GM19397 (cell line): ENCODE results near the gene BMP7.
"Not testable (repeated sequence)": the region's sequence is repeated elsewhere in the genome, so short reads cannot be mapped to it uniquely, and the experiment has no call there.

Experiments used
- ATAC-seq: cut with Tn5 transposase; IDR thresholded peaks from one replicate; pipeline ENCODE4 v1.9.1; 2021; ENCODE audit warnings: mild to moderate bottlenecking, moderate library complexity; ENCODE audit not compliant: unreplicated experiment

The BMP7 gene

DNA sequence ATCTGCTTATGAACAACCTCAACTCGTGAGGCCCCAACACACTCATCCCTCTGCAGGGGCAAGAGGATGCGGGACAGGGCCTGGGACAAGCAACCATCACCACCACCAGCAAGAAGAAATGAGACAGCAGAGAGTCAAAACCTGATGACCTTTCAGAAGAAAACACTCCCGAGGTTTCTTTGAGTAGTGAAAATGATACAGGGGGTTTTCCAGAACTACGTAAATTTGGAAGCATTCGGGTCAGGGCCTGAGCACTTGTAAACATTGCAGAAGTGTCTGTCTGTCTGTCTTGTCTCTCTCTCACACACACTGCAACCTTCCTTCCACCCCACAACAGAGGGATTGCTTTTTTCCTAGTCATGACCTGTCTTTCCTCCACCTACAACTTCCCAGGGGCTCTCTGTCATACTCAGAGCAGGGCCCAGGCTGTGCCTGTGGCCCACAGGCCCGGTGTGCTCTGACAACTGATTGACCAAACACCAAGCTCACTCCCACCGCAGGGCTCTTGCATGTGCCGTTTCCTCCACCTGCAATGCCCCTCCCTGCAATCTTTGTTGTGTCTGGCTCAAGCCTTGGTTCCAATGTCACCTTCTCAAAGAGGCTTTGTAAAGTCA is 90.9 kb downstream of the BMP7 start:
- no peak for ATAC-seq

DNA sequence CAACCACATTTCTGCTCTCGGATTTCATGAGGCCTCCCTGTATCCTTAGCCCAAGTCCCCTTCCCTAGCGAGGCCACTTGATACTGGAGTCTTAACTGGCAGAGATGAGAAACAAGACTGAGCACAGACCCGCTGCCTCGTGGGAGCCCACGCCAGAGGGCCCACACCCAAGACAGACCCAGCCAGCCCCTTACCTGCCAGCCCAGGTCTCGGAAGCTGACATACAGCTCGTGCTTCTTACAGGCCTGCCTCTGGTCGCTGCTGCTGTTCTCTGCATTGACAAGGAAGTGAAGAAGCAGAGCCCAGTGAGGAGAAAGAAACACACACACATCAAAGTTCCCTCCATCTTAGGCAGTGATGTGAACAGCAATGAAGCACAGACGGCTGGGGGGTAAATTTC is 91.7 kb downstream of the BMP7 start:
- no peak for ATAC-seq

DNA sequence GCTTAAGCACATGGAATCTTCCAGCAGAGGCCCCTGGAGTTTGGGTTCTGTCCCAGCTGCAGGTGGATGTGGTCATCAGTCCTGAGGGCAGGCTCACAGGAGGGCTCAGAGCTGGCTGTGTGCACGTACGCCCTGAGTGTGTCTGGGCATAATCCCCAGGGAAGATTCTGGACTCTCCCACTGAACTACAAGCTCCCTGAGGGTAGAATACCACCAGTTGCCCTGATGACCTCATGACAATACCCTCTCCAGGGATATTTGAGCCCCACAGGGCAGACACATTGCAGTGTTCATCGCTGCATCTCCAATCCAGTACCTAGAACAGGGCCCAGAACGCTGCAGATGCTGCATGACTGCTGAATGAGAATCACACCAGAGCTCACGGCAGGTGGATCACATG is 92.5 kb downstream of the BMP7 start:
- ATAC-seq, result no peak

DNA sequence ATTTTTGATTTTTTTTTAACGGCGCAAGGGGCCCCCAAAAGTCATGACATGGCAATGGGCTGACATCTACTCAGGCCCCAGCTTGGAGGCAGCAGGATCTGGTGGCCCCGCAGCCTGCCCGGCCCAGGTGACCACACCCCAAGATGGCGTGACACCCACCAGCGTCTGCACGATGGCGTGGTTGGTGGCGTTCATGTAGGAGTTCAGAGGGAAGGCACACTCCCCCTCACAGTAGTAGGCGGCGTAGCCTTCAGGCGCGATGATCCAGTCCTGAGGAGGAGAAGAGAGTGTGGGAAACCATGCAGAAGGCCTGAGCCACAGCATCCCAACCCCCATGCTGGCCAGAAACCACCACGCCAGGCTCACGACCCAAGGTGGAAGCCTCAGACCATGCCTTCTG is 93.4 kb downstream of the BMP7 start:
- no peak for ATAC-seq

DNA sequence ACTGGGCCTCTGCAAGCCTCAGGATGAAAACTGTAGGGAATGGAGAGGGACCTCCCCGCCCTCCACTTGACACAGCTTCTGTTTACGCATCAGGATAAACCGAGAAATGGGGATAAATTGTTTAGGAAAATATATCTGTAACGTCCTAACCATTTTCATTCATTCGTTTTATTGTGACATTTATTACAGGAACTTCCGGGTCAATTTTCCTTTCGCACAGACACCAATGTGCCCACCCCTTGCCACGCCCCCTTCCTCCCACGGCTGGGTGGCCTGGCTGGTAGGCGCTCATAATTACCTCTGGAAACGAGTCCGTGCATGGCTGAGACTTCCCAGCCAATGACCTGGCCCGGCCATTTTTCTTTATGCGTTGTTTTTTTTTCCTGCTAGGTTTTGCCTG is 96.1 kb downstream of the BMP7 start:
- no peak for ATAC-seq

DNA sequence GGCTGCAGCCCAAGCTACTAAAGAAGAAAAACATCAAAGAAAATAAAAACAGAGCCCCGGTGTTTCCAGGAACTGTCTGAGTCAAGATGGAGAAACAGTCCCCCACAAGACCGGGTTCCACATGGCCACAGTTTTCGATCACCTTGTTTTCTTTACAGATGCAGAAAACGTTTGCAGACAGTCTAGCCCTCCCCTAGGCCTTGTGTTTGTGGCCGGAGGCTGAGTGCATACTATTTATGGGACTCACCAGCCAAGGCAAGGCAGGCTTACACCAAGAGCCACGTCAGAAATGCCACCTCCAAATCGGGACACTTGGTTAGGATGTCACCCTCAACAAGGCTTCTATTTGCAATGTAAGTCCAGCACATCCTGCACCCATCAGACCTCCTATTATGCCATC is 97.3 kb downstream of the BMP7 start:
- no peak for ATAC-seq

DNA sequence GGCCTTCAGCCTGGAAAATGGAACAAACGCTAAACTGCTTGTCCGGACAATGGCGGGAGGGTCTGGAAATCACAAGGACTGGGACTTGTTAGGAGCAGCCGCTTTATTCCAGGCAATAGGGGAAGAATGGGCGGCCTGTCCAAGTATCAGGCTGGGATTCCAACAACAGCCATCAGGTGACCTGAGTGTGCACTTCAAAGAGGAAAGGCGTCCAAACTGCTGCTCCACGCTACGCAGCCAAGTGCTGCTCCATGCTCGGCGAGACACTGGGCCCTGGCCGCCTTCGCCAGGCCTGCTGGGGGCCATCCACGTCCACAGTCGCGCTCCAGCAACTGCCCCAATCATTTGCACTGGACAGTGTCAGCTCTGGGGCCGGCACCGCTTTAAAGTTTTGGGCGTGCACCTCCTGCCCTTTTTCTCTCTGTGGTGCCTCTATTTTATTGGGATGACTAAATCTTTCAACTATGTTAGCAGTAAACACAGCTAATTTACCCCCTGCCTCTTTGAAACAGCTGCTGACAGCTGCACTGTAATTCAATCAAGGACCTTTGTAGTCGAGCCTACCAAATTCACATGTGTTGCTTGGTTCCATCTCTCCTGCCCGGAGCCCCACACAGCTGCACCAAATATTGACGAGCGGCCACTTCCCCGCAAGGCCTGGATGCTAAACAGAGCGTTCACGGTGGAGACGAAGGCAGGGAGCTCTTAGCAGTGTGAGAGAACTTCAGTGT is 98.3 kb downstream of the BMP7 start:
- ATAC-seq, result no peak

DNA sequence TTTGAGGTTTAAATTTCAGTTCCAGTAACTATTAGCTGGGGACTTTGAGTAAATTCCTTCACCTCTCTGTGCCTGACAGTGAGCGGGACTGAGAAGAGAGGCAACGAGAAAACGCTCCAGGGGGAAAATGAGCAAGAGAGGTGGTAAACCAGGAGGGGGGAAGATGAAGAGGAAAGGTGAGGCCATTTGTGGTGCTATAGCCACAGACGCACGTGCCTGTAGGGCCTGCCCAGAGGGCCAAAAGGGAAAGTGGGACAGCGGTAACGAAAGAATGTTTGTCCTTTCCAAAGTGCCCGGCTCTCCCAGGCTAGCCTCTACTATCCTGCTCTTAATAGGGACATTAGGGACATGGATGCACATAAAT is 99.2 kb downstream of the BMP7 start:
- no peak for ATAC-seq

DNA sequence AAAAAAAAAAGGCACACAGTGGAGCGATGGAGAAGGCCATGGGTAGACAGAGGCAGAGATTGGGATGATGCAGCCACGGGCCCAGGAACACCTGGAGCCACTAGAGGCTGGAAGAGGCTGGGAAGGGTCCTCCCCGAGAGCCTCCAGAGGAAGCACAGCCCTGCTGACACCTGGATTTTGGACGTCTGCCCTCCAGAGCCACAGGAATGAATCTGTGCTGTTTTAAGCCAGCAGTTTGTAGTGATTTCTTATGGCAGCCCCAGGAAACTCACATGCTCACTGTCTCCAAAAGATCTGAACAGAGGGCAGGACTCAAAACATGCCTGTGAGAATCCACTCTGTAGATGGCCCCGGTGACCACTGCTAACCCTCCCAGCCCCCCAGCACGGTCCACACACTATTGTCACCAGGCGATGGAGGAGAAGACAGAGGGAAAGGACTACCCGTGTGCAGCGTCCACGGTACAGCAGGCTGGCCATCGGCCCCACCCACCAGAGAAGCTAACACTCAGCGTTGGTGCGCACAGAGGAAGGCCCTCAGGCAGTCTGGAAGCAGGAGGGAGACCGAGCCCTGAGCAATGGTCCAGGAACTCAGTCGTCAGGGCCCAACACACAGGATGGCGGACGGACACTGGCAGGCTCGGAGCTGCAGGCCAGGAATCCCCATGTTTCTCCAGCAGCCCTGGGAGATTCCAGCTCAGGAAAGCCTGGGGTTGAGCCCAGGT is 99.7 kb downstream of the BMP7 start:
- ATAC-seq, result no peak

DNA sequence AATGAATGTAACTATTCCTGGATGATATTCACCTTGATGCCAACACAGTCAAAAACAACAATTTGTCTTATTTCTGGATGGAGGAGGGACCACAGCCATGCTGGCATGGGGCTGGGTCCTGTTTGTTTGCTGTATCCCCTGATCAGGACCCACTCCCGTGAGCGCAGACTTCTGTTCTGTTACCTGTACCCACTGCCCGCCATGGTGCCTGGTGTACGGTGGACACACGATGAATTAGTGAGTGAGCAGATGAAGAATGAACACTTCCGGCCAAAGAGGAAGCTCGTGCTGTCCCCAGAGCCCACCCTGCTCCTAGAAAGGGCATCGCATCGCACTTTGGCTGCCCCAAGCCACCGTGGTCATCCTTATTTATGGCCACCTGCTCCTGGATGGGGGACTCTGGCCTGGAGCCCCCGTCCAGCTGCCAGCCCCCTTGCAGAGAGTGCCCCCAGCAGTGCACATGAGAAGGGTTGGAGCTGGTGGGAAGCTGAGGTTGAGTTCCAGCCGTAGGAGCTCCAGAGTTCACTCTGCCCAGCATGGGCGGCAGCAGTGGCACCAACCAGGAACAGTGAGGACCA is 100.9 kb downstream of the BMP7 start:
- no peak for ATAC-seq

DNA sequence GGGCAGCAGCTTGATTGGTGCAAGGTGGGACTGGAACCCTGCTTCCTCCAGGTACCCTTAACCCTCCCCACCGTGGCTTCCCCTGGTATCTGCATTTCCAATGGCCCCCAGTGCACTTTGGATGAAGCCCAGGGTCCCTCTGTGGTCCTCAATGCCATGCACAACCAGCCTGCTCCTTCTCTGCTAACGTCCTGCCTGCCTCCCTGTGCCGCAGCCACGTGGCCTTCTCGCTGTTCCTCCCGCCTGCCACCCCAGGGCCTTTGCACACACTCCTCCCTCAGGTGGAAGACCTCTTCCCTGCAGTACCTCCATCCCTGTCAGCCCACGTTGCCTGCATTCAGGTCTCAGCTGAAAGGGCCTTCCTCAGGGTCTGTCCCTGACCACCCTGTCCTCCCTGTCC is 101.6 kb downstream of the BMP7 start:
- no peak for ATAC-seq

DNA sequence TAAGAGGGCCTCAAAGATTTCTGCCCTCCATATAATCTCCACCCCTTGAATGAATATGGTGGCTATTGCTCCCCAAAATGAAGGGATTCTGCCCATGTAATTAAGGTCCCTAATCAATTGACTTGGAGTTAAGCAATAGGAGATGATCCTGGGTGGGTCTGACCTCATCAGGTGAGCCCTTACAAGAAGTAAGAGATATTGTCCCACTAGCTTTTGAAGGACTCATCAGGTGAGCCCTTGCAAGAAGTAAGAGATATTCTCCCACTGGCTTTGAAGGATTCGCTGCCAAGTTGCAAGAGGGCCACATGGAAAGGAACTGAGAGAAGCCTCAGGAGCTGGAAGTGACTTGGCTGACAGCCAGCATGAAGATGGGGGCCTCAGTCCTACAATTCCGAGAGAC is 103.4 kb downstream of the BMP7 start:
- no peak for ATAC-seq

DNA sequence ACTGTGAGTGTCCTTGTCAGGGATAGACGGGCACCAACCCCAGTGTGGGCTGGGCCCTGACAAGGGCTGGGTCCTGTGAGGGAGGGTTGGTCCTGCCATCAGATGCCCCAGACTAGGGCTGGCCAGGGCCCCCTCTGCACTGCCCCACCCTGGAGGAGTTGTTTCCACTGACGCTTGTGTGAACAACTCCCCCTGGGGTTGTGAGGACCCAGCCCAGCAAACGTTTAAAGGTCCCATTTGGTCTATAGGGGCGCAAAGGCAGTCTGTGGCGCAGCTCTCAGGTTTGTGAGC is 104.1 kb downstream of the BMP7 start:
- no peak for ATAC-seq

DNA sequence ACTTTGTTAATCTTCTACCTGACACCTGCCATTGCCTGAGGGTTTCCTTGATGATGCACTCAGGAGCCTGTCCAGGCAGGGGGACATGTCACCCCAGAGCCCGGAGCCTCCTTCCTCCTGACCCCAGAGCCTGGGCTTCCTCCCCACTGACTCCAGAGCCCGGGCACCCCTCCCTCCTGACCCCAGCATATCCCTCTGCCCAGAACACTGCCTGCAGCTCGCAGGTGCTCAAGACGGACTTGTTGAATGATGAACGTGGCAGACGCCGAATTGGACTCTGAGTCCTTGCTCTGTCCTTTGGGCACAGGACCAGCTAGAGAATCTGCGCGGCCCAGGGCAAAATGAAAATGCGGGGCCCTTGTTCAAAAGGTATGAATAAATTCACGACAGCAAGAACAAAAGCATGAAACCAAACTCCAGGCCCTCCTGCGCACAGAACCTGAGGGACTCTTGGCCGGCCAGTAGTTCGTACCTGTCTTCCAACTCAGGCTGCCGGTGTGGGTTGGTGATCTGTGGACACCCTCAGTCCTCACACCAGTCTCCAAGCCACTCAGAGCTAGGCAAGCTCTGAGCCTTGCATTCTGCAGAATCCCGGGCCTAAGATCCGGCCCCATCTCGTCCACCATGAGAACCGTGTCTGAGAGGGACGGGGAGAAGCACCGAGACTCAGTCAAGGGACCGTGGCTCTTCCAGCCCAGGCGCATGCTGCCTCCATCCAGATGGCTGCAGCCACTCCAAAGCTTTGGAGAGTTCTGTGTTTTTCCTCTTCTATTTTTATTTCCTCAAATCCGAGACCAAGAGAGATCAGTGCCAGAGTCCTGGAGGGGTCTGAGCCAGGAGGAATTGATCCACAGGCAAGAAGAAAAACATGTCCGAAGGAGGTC is 104.7 kb downstream of the BMP7 start:
- ATAC-seq, result no peak

DNA sequence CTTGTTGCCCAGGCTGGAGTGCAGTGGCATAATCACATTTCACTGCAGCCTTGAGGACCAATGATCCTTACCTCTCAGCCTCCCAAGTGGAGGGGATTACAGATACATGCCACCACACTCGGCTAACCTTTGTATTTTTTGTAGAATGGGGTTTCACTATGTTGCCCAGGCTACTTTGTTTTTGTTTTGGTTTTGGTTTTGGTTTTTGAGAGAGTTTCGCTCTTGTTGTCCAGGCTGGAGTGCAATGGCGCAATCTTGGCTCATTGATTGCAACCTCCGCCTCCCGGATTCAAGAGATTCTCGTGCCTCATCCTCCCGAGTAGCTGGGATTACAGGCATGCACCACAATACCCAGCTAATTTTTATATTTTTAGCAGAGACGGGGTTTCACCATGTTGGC is 105.5 kb downstream of the BMP7 start:
- ATAC-seq, result no peak

DNA sequence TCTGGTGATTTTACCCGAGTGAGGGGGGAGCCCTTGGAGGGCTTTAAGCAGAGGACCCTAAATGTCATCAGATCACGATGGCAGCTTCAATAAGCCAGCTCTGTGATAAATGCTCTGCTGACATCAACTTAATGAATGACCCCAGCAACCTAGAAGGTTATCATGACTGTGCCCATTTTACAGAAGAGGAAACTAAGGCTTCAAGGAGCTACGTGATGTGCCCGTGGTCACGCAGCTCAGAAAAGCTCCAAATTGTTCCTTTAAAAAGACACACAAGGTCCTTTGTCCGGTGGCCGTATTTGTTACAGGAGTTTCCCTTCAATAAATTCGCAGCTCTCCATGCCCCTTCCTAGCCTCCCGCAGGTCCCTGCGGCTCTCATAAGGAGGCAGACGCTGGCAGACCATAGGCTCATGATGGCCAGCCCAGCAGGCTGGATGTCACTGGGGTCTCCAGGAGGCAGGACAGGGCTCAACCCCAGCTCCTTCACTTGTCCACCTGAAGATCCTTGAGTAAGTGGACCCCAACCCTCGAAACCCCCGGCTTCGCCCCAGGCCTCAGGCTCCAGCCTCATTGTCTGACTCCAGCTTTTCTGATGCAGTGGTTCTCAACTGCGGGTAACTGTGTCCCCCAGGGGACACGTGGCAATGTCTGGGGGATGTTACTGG is 106.4 kb downstream of the BMP7 start:
- no peak for ATAC-seq

DNA sequence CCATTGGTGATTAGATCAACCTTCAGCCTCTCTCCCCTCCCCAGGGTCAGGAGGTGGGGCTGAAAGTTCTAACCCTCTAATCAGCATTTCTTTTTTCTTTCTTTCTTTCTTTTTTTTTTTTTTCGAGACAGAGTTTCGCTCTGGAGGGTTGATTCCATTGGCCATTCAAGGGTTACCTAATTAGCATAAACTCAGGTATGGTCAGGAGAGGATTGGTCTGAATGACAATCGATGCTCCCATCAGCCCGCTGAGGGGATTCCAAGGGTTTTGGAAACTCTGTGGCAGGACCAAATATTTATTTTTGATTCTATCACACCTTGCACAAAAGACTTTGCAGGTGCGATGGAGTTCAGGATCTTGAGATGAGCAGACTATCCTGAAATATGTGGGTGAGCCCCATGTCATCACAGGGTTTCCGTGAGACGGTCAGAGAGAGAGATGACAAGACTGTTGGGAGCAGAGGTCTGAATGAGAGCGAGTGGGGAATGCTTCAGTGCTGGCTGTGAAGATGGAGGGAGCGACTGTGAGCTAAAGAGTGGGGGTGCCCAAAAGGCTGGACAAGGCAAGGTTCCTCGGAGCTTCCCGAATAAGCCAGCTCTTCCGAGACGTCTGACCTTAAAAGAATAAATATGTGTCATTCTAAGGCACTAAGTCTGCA is 107.1 kb downstream of the BMP7 start:
- no peak for ATAC-seq

DNA sequence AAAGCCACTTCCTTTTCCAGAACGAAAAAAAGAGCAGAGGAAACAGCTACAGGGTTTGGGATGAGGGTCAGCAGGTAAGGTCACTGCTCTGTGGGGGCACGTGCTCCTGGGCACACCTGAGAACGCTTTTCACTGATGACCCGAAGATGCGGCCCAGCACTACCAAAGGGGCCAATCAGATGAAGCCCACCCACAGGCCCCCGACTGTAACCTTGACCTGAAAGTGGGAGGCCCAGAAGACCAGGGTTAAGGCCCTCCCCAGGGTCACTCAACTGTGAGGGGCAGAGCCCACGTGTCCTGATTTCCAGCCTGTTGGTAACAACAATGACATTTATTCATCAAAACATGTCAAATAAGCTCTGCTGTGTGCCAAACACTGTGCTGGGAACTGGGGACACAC is 108.0 kb downstream of the BMP7 start:
- no peak for ATAC-seq

DNA sequence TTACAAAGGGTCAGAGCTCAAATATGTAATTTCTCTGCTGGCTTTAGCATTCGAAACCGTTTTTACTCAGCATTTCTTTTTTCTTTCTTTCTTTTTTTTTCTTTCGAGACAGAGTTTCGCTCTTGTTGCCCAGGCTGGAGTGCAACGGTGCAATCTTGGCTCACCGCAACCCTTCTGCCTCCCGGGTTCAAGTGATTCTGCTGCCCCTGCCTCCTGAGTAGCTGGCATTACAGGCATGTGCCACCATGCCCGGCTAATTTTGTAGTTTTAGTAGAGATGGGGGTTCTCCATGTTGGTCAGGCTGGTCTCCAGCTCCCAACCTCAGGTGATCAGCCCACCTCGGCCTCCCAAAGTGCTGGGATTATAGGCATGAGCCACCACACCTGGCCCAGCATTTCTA is 108.7 kb downstream of the BMP7 start:
- not testable (repeated sequence) for ATAC-seq

DNA sequence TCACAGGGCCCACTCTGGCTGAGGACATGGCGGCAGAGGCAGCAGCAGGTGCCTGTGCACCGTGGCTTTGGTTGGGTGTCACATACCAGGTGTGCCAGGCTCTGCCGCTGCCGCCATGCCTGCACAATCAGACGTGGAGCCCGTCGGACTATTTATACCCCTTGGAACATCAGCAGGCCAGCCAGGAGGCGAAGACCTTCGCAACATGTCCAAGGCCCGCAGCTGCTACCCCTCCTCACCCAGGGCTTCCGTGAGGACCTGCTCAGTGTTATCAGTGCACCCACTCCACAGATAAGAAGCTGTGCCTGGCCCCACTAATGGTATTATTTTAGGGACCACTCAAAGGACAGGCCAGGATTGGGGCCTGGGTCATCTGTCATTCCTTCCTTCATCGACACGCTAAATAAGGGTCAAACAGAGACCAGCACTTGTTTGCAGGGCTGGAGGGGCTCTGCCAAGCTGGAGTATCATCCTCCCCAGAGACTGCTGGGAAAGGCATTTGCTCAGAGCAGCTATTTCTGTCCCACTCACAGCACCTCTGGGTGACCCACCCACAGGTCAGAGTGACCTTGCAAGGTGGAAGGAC is 109.2 kb downstream of the BMP7 start:
- ATAC-seq, result no peak
